ENCODE results near the gene INSC.

INSC gene

DNA sequence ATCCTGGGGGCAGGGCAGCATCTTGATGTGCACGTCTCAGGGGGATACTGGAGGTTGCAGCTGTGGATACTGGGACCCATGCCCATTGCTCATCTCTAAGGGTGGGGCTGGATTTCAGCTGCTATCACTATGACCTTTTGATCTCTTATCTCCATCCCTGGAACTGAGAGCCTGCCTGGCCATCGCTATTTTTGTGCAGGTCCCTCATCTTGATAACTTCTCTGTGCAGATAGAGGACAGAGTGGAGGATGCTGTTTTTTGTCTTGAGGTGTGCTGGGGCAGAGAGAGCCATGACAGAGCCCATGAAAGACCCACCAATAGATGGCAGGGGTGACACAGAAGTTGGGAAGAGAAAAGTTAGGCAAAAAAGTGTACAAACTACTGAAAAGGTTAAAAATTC lies 5.1 kb upstream of the INSC start:
- DNase-seq (ENCODE audit: low spot score) = no peak

DNA sequence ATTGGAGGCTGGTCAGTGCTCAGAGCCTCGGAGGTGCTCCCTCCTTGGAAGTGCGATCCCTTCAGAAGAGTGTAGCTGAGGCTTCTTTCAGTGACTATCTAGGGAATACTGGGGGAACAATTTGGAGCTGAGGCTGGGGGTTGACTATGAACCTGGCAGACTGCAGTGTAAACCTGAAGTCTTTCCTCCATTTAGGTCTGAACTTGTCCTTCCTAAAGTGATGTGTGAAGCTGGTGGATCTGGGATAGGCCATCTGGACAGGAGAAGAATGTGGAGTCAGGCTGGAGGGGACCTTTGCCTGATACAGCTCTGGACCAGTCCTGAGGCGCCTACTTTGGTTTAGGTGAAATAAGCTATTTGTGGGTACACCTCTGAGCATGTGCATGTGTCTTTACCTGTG lies 3.5 kb upstream of the INSC start:
- no peak for DNase-seq (ENCODE audit: low spot score)

DNA sequence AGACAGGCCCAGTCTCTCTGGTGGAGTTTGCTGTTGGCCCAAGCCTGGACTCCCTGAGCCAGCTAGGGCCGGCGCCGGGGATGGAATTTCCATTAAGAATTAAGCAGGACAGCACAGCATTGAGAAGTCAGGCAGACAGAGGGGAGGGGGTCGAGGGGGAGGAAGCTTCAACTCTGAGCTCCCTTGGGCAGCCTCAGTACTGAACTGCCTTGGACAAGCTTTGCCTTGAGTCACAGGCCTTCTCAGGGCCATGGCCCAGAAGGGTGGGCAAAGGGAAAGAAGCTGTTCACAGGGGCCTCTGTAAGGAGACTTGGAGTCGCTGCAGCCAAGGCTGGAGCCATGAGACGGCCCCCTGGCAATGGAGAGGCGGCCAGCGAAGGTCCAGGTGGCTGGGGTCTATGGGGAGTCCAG lies 2.6 kb upstream of the INSC start:
- no peak for DNase-seq (ENCODE audit: low spot score)

DNA sequence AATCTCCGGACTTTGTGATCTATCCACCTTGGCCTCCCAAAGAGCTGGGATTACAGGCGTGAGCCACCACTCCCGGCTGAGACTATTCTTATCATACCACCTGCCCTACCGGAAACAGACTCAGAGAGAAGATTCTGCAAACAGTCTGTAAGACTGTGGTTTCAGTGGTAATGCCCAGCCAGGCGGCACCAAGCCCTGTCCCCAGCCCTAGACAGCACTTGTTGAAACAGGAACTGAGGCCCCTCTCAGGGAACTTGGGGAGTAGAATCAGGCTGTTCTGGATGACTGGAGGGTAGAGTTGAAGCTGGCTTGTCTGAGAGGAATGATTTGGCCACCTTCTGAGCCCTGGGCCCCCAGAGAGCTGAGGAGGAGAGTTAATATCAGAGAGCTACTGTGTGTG lies 1.3 kb upstream of the INSC start:
- no peak for DNase-seq (ENCODE audit: low spot score)

DNA sequence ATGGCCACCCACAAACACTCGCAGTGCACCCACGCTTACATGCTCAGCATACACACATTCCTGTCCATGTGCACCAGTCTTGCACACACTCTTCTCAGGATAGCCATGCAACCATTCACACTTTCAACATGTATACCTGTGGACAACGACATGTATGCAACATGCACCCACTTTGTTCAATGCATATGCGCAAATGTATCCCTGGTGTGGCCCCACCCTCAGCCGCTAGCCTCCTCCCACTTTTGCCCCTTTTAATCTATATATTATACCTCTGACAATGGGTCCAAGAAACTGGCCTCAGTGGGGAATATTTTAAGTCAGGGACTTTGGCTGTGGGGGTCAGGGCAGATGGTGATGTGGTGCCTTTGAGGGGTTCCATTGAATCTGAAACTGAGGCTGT lies 963 bp downstream of the INSC start:
- no peak for DNase-seq (ENCODE audit: low spot score)

DNA sequence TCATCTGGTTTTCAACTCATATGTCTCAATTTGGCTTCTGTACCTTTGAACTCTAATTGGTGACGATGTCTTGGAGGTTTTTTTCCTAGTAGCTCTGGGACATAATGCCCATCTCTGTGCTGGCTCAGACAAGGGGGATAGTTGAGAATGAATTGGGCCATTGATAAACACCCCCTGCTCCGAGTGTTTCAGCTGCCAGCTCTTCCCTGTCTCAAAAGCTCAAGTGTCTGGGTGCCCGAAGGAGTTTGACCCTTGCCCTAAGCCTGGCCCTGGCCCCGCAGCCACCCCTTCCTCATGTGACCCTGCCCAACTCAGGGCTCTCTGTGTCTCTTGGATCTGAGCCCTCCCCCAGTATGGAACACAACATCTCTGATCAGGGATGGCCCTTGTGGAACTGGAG lies 3.0 kb downstream of the INSC start:
- no peak for DNase-seq (ENCODE audit: low spot score)

DNA sequence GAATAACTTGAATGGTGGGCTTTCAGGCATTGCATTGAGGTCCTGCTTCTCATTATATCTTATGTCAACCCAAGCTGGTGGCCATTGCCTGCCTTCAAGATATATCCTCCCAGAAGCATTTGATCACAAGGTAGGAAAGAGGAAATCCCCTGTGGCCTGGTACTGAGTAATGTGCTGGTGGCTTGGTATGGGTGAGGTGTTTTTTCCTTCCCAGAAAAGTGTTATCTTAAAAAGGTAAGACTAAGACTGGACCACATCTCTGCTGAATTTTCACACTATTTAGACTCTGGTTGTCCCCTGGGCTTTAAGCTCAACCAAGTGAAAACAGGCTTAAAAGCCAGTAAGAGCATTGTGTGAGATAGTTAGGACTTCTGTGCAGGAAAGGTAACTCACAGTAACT lies 3.7 kb downstream of the INSC start:
- no peak for DNase-seq (ENCODE audit: low spot score)

DNA sequence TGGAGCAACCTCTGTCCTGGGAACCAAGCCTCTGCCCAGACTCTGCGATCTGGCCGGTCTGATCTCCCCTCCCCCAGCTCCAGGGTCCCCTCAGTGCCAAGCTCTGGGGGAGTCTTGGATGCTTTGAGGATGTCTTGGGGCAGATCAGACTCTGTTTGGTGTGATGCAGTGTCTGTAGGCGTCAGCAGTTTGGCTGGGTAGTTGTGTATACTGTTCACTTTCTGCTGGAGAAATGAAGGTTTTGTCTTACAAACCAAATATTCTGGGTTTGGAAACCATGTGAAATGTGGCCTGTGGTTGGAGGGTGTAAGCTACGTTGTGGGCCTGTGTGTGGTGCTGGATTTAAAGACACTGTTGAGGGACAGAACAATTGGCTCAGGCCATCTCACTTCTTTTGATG lies 4.6 kb downstream of the INSC start:
- no peak for DNase-seq (ENCODE audit: low spot score)

DNA sequence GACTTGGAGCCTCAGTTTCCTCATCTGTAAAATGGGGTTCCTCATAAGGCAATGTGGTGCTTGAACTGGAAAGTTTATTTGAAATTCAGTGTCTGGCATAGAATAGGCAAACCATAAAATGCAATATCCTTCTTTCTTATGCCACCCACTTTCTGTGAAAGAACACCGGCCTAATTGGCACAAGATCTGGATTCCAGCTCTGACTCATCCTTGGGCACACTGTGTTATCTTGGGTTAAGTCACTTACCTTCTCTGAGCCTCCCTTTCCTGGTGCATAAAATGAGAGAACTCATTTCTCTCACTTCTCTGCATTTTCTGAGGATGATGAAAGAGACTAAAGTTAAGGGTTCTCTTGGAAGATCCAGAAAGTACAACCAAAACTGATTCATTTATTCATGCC lies 5.1 kb downstream of the INSC start:
- no peak for DNase-seq (ENCODE audit: low spot score)

DNA sequence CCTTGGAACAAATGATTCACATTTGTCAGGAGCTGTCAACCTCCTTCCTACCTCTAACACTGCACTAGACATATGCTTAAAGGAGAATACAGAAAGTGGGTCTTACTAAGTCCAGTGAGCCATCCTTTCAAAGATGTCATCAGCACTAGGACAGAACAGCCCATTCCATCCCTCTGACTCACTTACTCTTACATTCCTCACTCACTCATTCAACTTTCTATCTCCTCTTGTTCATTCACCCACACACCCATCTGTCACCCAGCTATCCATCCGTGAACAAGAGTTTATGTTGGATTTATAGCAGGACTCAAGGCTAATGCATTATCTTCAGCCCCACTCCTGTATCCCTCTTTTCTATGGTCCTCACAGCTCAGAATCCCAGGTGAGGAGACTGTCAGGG lies 9.1 kb downstream of the INSC start:
- no peak for DNase-seq (ENCODE audit: low spot score)

DNA sequence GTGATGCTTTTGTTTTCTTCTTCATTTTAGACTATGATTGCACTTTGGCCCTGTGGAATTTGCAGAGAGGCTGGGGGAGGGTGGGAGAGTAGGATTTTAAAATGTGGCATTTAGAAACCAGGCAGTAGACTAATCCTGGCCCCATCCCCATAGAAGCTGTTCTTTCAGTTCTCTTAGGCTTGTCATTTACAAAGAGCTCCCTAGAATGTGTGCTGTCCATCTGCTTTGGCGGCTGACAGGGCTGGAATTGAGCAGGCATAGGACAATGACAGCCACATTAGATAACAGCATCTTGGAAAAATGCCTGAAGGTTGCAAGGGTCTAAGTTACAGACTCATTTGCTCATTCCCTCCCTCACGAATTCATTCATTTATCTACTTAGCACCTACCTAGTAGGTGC lies 9.8 kb downstream of the INSC start:
- no peak for DNase-seq (ENCODE audit: low spot score)

DNA sequence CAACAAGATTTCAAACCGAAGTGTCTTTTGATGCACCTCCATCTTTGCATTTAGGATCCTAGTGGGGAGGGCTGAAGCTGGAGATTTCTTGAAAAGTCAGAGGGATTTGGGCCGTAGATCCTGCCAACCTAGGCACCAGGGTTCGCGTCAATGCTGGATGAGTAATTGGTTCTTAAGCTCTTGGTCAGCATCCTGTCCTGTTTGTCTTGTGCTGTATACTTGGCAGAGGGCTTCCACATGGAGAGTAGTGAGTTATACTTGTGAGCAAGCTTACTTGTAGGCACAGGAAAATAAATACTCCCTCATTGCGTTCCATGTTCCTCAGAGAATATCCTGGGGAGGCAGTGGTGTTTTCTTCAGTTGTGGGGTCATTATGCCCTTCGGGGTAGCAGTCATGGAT lies 12.6 kb downstream of the INSC start:
- DNase-seq (ENCODE audit: low spot score) = no peak

DNA sequence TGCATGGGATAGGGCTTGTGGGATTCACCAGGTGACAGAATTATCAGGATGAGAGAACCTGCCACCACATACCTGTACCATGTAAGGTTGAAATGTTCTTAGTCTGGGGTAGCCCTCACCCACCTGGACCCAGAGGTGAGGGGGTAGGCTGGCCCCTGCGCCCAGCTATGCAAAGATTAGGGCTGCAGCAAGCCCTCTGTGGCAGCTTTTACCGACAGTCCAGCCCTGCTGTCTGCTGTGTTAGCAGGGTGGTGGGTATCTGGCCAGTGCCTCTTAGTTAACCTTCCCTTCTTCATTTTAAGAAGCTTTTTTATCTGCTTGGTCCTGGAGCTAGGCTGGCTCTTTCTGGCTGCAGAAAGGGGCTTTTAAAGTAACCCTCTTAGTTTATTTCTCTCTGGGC lies 13.9 kb downstream of the INSC start:
- no peak for DNase-seq (ENCODE audit: low spot score)

DNA sequence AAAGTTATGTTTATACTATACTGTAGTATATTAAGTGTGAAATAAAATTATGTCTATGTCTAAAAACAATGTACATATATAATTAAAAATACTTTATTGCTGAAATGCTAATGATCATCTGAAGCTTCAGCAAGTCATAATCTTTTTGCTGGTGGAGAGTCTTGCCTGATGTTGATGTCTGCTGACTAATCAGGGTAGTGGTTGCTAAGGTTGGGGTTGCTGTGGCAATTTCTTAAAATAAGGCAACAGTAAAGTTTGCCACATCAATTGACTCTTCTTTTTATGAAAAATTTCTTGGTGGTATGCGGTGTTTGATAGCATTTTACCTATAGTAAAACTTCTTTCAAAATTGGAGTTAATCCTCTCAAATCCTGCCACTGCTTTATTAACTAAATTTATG lies 21.4 kb downstream of the INSC start:
- DNase-seq (ENCODE audit: low spot score) = no peak

DNA sequence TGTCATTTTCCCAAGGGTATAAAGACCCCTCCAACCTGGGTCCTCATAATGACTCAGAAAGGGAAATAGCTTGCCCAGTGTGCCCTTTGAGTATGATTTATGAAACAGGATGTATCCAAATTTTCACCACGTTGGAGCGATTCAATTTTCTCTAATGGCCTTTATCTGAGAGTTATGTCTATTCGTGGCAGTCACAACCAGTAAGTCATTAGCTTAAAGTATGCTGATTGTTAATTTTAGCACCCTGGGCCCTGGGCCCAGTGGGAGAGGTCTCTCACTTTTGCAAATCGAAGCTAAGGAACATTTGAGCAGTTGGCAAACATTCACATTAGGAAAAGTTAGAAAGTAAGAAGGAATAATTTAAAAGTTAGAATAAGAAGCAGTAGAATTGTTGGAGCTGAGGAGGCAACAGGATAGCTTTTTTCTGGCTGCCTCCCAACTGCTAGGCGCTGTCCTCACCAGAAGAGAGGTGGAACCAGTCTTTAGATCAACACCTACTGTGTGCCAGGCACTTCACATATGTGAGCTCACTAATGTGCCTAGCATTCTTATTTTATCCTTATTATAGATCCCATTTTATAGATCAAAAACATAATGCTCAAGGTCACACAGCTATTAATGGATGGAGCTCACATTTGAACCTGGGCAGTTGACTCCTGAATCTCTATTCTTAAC lies 24.5 kb downstream of the INSC start:
- no peak for DNase-seq (ENCODE audit: low spot score)

DNA sequence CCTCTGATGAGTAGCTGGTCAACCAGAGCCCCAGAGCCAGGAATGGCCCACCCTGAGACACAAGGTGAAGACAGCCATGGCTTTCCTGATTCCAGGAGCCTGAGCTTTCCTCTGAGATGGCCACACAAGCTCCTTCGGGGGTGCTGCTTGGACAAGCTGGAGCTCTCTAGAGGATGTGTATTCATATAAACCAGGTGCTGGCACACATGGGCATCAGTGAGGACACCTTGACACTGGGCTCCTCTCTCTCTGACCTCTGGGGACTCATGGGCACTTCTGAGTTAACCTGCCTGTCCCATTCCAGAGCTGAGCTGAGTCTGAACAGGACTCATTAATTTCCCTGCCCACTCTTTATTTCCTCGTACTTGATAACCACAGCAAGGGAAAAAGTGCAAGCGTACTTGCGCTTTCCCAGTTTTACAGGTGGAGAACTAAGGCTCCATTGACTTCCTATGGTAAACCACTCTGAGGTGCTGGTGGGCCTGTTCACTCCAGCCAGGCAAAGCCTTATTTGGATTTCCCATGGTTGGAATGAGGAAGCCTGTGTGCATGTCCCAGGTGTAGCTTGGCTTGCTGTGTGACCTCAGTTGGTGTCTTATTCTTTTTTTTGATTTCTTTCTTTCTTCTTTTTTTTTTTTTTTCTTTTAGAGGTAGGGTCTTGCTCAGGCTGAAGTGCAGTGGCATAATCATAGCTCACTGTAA lies 25.4 kb downstream of the INSC start:
- DNase-seq (ENCODE audit: low spot score) = no peak

DNA sequence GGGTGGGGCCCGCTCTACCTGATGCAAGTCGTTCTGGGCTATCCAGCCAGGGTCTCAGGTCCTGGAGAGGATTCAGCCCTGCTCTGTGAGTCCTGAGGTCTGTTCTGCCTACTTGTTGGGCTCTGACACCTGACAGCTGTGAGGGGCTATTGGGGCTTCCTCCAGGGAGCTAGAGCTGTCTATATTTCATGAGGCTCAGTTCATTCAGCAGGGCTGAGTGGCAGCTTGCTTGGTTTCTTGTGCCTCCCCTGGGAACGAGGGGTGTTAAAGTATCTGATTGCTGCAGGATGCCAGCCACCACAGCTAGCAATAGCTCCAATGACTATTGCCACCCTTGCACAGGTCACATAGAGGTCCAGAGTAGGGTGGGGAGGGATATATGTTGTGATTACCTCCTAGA lies 26.7 kb downstream of the INSC start:
- DNase-seq (ENCODE audit: low spot score) = no peak

DNA sequence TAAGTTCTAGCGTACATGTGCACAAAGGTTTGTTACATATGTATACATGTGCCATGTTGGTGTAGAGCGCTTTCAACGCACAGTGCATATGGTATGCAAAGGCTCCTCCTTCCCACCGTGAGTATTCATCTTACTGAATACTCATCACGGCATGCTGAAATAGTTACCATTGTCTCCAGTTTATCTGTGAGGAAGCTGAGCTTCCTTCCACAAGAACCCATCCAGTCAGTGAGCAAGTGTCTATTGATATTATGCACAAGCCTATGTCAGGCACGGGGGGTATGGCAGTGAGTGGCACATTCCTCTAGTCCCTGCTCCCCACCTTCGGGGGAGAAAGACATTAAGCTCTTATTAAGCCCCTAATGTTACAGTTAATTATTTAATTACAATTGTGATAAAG lies 28.1 kb downstream of the INSC start:
- no peak for DNase-seq (ENCODE audit: low spot score)

DNA sequence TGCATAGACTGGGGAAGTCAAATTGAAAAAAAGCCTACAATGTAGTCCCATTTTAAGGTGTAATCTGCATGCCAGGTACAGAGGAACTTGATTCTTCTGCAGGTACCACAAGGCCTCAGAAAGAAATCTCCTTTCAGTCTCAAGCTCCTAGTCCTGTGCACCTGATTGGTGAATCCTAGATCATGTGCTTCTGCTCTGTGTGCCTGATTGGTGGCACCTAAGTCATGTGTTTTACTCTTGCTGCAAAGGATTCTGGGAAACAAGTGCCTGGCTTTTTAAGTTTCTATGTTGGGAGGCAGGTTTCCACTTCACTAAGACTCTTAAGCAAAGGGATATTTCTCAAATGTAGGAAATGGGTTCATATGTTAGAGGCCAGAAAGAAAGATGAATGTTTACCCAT lies 29.1 kb downstream of the INSC start:
- no peak for DNase-seq (ENCODE audit: low spot score)

DNA sequence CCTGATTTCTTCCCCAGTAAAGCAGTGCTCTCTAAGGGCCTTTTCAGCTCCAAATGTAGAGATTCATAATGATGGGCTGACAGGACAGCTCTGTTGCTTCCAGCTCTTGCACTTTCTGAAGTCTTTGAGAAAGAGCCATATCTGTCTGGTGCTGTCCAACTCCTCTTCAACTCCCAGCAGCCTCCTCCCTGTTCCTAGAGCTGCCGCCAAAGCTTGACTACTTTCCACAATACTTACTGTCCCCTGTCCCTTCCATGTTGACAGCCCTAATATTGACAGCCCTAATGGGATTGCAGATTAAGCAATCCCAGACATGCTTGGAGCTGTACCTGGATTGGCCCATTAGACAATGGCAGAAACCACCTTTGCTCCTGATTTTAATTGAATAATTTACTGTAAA lies 29.6 kb downstream of the INSC start:
- no peak for DNase-seq (ENCODE audit: low spot score)

DNA sequence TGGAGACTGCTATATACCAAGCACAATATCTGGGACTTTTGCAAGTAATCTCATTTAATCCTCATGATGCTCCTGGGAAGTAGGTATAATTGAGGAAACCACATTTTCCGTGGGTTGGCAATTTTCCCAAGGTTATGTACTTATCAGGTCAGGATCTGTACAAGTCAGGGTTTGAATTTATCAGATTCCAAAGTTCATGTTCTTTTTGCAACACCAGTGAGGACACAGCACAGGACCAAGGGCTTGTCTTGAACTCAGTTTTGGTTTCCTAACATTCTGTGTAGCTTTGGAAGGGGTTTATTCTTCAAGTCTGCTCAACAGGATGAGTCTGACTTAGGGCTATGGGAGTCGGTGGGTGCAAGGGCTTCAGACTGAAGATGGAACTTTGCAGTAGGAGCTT lies 30.4 kb downstream of the INSC start:
- no peak for DNase-seq (ENCODE audit: low spot score)

DNA sequence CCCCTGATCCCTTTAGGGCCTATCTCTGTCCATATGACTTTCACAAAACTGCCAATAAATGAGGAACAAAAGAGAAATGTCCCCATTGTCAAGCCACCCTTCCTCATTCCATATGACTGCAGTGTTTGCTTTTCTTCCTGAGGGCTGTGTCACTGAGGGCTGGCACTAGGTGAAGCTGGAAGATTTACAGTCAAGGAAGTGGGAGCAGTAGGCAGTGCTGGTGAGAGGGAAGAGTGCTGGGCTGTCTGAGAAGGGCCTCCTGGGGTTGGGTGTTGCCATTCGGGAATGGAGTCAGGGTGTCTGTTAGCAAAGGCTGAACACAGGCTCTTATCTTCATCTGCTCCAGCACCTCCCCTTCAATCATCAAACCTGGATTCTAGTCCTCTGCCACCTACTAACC lies 30.9 kb downstream of the INSC start:
- DNase-seq (ENCODE audit: low spot score) = no peak

DNA sequence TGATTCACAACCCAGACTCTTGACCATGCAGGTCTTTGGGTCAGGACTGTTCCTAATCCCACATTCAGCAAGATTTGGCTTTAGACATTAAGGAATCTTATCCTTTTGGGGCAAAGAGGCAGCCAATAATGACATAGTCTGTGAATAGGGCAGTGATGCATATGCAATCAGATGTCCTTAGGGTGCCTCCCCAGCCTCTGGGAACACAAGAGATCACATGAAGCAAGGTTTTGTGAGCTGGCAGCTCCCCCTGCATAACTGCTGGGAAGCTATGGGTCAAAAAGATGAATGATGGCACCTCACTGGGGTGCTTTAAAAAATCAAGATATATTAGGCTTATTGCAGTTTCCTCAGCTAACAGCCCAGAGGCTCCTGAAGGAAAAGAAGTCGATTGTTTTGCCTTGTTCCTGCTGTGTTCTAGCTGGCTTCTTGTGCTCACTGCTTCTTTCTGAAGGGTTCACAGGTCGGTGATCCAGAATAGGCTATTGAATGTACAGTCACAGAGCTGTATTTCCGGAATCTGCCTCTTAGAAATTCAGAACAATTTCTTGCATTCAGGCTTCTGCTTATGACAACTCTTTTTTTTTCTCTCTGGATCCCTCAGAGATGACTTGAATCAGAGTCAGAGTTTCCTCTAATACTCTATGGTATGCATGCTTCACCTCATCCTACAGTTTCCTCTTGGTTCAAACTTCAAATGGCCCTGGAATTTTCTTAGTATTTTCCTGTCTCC lies 31.7 kb downstream of the INSC start:
- DNase-seq (ENCODE audit: low spot score) = no peak

DNA sequence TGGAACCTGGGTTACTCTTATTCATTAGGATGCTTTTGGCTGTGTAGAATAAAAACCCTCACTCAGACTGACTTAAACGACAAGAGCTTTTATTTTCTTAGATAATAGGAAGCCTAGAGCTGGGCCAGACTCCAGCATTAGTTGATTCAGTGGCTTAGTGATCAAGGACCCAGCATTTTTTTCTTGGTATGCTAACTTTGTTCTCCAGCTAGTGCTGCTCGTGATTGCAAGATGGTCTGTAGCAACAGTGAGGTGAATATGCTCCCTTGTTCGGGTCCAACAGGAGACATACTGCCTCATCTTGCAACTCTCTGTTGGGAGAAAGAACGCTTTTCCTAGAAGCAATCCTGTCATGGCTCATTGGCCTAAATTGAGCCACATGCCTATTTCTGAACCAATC lies 33.4 kb downstream of the INSC start:
- no peak for DNase-seq (ENCODE audit: low spot score)

All from hematopoietic multipotent progenitor cell treated with erythropoietin and hydrocortisone succinate and interleukin-3 and kit ligand, for 17 days (in vitro differentiated cells).